ENCODE data around the gene JUN. TPM values are rescaled to one million over a fixed set of nuclear protein-coding genes. Genes with fewer than 3 reads are reported as not detected.

The JUN gene
- total and polyA plus RNA-seq, 2 of the 13 experiments (the other 11 are each of a cell fraction or from before 2014, with no cell fraction given) = 18.2 to 22.3 TPM

- ChIA-PET POLR2A (no interaction called here), CTCF (ENCODE audit: low intra/inter-chr PET ratio, low total read pairs) (interaction anchor here (0.9 to 2.6 kb wide), 4 partner anchors 29 to 1019 kb away, joined by 3 to 51 read pairs (median 5); no protein-coding TSS in a partner anchor)
- Histone ChIP-seq H3K27ac (ENCODE audit: extremely low read length, insufficient read depth, low read length) (no peak overlapping the region), H3K36me3 (replicated peaks in 1 of 2; ENCODE audit: control insufficient read depth in 1 of 2, insufficient read depth in 2 of 2, low read length in 2 of 2) (no peaks in the 10 kb centered on the region), H3K4me1 (ENCODE audit: insufficient read depth, low read length) (peaks cover 17% of the 10 kb centered on the region), H3K79me2 (ENCODE audit: insufficient read depth, low read length) (no peaks in the 10 kb centered on the region), H3K4me2 (ENCODE audit: low read depth, low read length) (no peak overlapping the region), H3K4me3 (replicated peaks in 1 of 3; ENCODE audit: insufficient read depth in 1 of 3, low read depth in 2 of 3, low read length in 3 of 3) (no peak overlapping the region), H2AFZ (ENCODE audit: low read length) (no peak overlapping the region), H3K27me3 (ENCODE audit: control insufficient read depth in 1 of 2, insufficient read depth in 2 of 2, low read length in 2 of 2) (peaks cover 0 to 7% of the 10 kb centered on the region in 2 experiments; a peak in 1 of 5 replicates), H3K9ac (ENCODE audit: insufficient read depth, low read depth, low read length) (no peak overlapping the region), H4K20me1 (ENCODE audit: insufficient read depth, low read length) (no peaks in the 10 kb centered on the region), H3K9me3 (ENCODE audit: low read length) (no peaks in the 10 kb centered on the region)
- FAIRE-seq (peak; percentile 4), ATAC-seq (no peak), DNase-seq (ENCODE audit: low spot score) (peak; percentile 52)
- intact Hi-C loops (cut with micrococcal nuclease; ENCODE audit: unreplicated experiment) (loop anchor here (1.0 kb wide), 3 partner anchors 29 to 1019 kb away; no protein-coding TSS in a partner anchor), in situ Hi-C loops (cut with HindIII; ENCODE audit: extremely low pct_ligation_motif_present, low pct_unique_long_range_greater_than_20kb) (loop anchor here (5.0 to 10.0 kb wide), 2 partner anchors 42 to 1015 kb away; partner anchors contain the start of gene JUN)
- BruUV-seq (replicated peaks) = no TSS peak
- TF ChIP-seq DDIT3 (CRISPR knock-in tag; IDR thresholded peaks at IDR 0.05) = no peak
- peak; percentile 92 for TF ChIP-seq STAG1 (CRISPR knock-in tag; IDR thresholded peaks at IDR 0.05)
- peak; percentile 97 for TF ChIP-seq SMC3 (IDR thresholded peaks at IDR 0.05; ENCODE audit: low read length)
- TF ChIP-seq CREB1 (IDR thresholded peaks at IDR 0.05) = no peak
- TF ChIP-seq CREB1 (CRISPR knock-in tag; IDR thresholded peaks at IDR 0.05) = 0 out of 2 replicates have a peak, but pooled peaks have one; percentile 23
- TF ChIP-seq ZNF558 (CRISPR knock-in tag; IDR thresholded peaks at IDR 0.05; ENCODE audit: borderline replicate concordance) = no peak
- TF ChIP-seq RAD21 (CRISPR knock-in tag; IDR thresholded peaks at IDR 0.05) = peak; percentile 80; the same call in 1 of the 2 replicates
- TF ChIP-seq CTCF (CRISPR knock-in tag; IDR thresholded peaks at IDR 0.05) = peak; percentile 78
- no peak for TF ChIP-seq E2F1 (CRISPR knock-in tag; IDR thresholded peaks at IDR 0.05)
- 0 out of 2 replicates have a peak, but pooled peaks have one; percentile 19 for TF ChIP-seq ZNF24 (IDR thresholded peaks at IDR 0.05)
- WGBS (ENCODE audit: low lambda C conversion rate) = 13% methylated on average over 3 of the region's 3 CpGs
These were observed 43.9 kb downstream of the JUN start for GRCh38 chr1:58739856-58740466.

Data from HepG2 (cell line).